Stimulated activated CD4-positive, alpha-beta T cell treated with anti-CD3 and anti-CD28 coated beads, Interleukin-2, amount 100 ng/mL, for 4 hours (primary cell): ENCODE data around the gene TRABD.

ENCODE experiments used
- DNase-seq: peaks from one replicate; pipeline ENCODE4 v3.0.0-alpha.2; 2020; ENCODE audit warnings: low read depth

The TRABD gene

GRCh38 chr22:50174382-50175190 is 11.1 kb upstream of the TRABD start:
- no peak for DNase-seq

- no peak for DNase-seq
Measured at GRCh38 chr22:50175191-50175461, 10.6 kb upstream of the TRABD start.

GRCh38 chr22:50175921-50176849 is 9.5 kb upstream of the TRABD start:
- DNase-seq, result no peak

- DNase-seq, result no peak
Measured at GRCh38 chr22:50176850-50177536, 8.7 kb upstream of the TRABD start.

- no peak for DNase-seq
Measured at GRCh38 chr22:50177537-50178470, 7.9 kb upstream of the TRABD start.

GRCh38 chr22:50178471-50178864 is 7.2 kb upstream of the TRABD start:
- DNase-seq, result no peak

- no peak for DNase-seq
Measured at GRCh38 chr22:50178871-50179869, 6.5 kb upstream of the TRABD start.

- DNase-seq, result no peak
Measured at GRCh38 chr22:50179937-50180726, 5.6 kb upstream of the TRABD start.

GRCh38 chr22:50180727-50181521 is 4.8 kb upstream of the TRABD start:
- no peak for DNase-seq

GRCh38 chr22:50182176-50183081 is 3.3 kb upstream of the TRABD start:
- no peak for DNase-seq

GRCh38 chr22:50183141-50183971 is 2.4 kb upstream of the TRABD start:
- no peak for DNase-seq

- no peak for DNase-seq
Measured at GRCh38 chr22:50184004-50184901, 1.5 kb upstream of the TRABD start.

GRCh38 chr22:50184902-50185374 is 775 bp upstream of the TRABD start:
- DNase-seq, result no peak

- no peak for DNase-seq
Measured at GRCh38 chr22:50186181-50186714, 535 bp downstream of the TRABD start.
